Right hindlimb (tissue), 1 donor: ENCODE measurements around the gene ITLN1.

Experiments used
- DNase-seq: peaks from one replicate; pipeline ENCODE4 v3.0.0-alpha.2; 2018

Gene ITLN1

DNA sequence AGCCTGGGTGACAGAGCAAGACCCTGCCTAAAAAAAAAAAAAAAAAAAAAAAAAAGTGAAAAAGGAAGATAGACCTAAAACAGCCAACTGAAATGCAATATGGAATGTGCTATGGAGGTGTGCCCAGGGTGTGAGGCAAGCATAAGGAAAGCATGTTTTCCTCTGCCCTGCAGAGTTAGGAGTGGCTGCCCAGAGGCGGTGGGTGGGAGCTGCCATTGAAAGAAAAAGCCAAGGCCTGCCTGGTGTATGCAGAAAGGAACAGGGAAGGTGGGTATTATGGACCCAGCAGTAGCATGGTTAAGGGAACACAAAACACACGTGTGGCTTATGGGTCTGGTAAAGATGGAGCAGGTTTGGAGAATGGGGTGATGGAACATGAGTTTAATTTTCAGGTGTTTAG, 31.2 kb downstream of the ITLN1 start:
- DNase-seq, result no peak

DNA sequence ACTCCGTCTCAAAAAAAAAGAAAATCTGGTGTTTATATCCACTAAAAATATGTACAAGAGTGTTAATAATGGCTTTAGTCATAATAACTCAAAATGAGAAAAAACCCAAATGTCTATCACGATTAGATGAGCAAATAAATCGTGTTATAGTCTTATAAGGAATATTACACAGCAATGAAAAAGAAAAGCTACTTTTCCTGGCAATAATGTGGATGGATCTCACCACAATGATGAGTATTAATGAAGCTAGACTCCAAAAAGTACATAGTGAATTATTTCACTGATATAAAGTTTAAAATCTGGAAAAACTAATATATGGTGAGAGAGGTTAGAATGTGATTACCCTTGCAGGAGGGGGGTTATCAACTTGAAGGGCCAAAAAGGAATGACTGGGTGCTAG, 32.0 kb downstream of the ITLN1 start:
- DNase-seq, result no peak

DNA sequence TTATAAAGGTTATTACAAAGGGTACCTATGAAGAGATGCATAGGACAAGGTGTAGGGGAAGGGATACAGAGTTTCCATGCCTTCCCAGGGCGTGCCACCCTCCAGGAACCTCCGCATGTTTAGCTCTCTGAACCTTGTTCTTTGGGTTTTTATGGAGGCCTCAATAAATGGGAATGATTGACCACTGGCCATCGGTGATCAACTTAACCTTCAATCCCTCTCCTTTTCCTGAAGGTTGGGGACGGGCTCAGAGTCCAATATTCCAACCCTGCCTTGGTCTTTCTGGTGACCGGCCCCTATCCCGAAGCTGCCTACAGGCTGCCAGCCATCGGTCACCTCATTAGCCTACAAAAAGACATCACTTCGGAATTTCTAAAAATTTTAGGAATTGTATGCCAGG, 34.0 kb downstream of the ITLN1 start:
- DNase-seq, result no peak

DNA sequence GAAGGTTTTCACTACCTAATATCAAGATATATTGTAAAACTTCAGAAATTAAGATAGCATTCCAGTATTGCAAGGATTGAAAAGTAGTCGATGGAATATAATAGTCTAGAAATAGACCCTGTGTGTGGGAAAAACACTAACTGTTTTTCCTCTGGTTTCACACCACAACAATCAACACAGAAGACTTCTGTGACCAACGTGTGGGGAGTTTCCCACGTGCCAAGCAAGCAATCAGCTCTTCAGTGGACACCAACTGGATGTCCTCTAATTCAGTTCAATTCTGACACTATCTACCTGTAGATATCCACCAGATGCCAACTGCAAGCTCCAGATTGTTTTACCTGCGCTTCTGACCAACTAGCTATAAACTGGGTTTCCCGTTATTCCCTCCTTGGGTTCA, 34.4 kb downstream of the ITLN1 start:
- DNase-seq, result no peak

DNA sequence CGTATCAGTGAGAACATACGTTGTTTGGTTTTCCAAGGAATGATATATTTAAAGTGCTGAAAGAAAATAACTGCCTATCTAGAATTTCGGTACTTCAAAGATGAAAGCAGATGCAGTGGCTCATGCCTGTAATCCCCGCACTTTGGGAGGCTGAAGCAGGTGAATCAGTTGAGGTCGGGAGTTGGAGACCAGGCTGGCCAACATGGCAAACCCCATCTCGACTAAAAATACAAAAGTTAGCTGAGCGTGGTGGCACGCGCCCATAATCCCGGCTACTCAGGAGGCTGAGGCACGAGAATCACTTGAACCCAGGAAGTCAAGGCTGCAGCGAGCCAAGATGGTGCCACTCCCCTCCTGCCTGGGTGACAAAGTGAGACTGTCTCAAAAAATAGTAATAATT, 38.7 kb downstream of the ITLN1 start:
- no peak for DNase-seq

DNA sequence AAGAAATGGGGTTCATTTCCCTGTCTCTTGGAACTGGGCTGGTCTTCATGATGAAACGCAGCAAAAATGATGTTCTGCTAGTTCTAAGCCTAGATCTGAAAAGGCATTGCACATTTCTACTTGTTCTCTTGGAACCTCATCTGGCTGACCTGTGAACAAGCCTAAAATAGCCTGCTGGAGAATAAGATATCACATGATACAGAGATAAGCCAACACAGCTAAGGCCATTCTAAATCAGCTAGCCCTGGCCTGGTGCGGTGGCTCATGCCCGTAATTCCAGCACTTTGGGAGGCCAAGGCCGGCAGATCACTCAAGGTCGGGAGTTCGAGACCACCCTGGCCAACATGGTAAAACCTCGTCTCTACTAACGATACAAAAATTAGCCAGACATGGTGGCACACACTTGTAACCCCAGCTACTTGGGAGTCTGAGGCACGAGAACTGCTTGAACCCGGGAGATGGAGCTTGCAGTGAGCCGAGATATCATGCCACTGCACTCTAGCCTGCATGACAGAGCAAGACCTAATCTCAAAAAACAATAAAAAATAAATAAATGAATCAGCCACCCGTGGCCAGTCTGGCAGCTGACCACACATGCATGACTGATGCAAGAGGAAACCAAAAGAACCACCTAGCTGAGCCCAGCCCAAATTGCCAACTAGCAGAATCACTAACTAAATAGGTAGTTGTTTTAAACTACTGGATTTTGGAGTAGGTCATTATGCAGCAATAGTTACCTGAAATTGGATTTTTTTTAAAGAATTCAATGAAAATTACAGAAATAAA, 40.3 kb downstream of the ITLN1 start:
- no peak for DNase-seq

DNA sequence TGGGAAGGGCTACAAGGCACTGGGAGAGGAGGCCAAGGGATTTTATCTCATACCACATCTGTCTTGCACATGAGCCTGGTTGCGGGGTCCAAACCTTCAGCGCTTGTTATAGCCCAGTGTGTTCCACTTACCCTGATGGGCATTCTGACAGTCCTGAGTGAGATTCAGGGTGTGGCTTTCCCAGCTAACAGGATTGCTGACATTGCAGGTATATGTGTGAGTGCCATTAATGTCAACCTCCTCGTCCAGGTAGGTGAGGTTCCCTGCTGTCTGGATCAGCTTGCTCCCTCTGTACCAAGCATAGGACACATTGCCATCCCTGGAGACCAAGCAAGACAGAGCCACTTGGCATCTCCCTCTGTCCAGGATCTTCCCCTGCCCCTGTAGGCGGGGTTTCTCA, 43.9 kb downstream of the ITLN1 start:
- no peak for DNase-seq

DNA sequence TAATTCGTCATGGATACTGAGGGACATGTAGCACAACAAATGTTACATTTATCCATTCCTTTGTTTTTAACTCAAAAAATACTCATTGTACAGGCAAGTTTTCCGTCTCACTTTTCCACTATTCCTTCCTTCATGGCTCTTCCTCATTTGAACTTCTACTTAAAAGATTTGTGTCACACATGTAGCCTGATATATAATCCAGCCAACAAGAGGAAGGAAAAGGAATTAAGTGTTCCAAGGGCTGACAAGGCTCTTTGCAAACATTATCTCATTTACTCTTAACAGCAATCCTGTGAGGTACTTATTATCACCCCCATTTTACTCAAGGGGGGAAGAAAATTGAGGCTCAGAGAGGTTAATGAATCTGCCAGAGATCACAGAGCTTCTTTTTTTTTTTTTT, 45.2 kb downstream of the ITLN1 start:
- no peak for DNase-seq

DNA sequence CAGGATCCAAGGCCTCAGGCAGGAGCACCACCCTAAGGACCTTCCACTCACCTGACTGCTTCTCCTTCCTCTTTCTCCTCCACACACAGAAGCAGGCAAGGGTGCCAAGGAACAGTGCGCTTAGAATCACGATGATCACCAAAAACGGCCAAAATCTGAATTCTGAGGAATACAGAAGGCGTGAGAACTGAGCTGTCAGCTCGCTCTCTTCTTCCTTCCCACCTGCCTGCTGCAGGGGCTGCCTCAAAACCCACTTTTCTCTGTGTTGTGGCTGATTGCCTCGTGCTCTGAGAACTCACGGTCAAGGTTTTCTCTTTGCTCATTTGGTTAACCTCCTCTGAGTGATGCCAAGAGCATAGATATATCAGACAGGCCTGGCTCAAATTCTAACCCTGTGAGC, 46.1 kb downstream of the ITLN1 start:
- DNase-seq, result no peak

DNA sequence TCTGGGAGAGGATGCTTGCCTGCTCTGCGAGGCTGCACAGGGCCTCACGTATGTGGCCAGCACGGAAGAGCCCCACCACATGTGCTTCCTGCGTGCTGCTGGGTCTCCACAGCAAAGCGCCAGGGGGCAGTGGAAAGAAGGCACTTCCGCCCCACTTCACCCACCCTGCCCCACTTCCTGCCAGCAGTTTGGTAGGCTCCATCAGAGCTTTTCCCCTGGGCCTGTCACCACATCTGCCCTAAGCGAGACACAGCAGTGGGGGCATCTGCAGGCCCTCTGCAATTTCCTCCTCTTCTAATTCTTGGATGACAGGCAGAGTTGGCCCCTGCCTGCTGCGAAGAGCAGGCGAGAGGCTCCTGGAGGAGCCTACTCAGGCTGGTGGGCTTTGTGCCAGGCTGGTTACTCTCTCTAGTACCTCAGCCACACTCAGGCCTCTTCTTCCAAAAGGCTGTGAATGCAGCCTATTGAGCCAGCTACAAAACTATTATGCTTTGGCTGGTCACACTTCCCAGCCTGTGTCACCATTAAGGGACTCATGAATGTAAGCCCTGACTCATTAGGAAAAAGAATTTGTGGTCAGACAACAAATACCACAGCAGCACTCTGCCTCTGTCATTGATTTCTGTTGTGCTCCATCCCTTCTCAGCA, 47.3 kb downstream of the ITLN1 start:
- DNase-seq, result peak; percentile 39

DNA sequence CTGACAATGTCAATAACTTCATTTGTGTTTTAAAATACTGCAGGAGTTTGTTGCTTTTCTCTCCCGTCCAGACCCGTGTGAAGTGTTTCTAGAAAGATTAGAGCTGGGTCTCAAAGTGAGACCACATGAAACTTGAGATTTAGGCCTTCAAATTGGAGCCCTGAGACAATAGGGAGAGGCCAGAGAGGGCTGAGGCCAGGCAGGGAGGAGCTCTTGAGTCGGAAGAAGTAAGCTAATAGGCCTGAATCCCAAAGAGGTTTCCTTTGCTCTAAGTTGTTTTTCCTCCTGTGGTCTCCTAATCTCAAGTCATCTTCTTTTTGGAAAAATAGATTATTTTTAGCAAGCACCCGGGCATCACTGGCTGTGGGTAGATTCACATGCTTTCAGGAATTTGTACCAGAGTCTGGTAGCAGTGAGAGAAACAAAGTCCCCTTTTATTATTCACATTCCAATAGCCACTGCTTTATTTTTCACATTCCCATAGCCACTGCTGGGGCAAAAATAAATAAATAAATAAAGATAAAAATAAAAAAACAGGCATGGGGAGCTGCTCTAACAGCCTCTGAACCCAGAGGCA, 47.9 kb downstream of the ITLN1 start:
- no peak for DNase-seq

DNA sequence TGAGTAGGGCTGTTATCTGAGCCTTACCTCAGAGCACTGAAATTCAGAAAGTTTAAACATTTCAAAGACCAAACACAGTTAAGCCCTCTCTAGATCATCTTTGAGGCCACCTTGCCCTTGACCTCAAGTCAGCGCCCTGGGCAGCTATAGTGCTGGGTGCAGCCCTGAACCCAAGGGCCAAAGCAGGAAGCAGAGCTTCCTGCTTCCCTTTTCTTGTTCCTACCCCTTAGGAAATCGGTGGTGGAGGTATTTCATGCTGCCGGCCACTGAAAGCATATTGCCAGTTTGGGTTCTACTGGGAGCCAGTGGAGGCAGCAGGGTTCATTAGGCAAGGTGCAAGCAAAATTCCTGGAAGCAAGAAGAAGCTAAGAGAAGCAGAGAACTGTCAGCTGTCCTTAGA, 48.4 kb downstream of the ITLN1 start:
- DNase-seq, result no peak

DNA sequence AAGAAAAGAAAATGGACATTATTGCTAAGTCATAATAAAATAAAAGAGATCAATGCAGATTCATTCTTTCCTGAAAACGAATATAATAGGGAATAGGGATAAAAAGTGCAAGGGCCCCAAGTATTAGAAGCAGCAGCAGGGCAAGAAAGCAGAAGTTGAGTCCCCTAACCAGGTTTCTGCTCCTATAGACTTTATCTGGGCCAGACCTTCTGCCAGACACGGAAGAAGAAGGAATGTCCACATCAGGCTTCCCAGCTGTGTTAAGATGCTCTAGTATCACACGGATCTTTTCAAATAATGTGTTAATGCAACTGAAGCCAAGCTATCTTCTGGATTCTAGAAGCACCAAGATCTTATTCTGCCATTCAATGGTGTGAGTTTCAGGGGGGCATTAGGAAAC, 49.2 kb downstream of the ITLN1 start:
- DNase-seq, result no peak

DNA sequence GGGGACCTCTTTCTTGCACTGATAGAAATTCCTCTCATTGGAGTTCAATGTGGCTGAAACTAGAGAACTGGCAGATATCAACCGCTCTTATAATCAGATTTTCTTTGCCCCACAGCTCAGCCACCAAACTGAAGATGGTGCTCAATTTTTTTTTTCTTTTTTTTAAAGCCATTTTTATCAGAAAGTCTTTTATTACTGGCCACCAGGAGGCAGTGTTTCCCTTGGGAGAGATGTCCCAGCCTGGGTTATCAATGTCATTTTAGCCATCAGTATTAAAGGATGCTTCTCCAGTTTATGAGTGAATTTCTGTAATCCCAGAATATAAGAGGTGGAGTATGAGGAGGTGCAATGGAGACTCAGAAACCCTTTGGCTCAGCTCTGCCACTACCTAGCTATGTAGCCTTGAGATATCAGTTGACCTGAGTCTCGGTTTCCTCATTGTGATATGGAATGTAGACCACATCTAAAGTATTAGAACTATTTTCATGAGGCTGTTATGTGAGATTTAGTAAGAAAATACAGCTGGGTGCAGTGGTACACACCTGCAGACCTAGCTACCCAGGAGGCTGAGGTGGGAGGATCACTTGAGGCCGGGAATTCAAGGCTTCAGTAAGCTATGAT, 49.9 kb downstream of the ITLN1 start:
- DNase-seq, result no peak

DNA sequence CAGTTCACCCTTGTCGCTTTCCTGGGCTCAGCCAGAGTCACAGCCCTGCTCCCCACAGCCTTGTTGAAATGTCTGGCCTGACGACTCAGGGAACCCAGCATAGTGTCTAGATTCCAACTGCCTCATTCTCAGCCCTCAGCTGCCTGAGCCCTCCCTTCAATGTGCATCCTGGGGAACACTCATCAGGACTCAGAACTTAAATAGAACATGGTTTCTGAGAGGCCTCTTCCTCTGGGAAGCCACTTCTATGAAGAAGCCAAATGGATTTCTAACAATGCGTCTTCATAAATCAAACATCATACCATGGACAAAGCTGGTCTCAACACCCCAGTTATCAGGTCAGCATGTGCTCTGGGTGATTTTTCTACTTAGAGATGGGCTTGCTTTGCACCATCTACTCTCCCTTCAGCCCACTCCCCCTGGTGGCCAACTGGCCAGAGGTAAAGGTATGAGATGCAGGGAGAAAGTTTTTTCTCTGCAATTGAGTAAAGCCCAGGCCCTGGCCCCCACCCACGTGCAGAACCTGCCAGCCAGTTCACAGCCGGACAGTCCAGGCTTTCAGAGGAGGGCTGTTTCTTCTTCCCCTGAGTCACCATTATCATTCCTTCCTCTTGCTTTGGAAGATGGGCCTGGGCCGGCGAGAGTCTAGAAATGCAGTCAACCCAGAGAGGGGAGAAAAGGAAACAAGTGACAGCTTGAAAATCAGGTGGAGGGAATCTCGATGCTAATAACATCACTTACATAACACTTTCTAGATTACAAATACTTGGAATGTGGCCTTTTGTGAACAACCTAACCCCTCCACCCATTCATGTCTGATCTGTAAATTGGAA, 54.4 kb downstream of the ITLN1 start:
- DNase-seq, result peak; percentile 27

DNA sequence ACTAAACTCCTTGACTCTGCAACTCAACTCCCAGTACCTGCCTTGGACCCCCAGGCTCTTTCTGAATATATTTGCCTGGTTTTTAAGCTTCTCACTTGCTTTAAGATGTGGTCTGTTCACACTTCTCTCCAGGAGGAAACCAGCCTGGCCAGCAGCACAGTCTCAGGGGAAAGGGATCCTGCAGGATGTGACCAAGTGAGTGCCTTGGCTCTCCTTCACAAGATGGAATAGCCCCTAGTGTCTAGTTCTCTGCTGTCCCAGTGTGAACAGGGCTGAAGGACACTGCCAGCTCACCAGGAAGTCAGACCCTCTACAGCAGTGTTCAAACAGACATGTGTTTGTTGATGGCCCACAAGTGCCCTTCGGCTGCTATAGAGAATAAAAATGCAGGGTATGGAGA, 55.2 kb downstream of the ITLN1 start:
- no peak for DNase-seq

DNA sequence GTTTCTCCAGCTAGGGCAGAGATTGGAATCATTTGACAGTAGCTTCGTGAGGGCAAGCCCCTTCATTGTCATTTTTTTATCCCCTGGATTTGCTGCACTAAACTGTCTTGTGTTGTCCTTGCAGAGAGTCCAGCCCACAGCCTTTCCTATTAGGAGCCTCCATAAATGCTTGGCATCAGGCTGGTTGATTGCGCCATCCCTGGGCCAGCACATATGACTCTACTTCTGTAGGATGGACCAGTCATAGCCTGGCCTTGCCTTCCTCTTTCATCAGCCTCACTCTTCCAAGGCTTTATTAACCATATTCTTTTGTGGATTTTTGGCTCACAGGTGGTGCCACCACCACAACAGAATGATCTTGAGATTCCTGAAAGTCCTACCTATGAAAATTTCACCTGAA, 57.6 kb downstream of the ITLN1 start:
- DNase-seq, result no peak

DNA sequence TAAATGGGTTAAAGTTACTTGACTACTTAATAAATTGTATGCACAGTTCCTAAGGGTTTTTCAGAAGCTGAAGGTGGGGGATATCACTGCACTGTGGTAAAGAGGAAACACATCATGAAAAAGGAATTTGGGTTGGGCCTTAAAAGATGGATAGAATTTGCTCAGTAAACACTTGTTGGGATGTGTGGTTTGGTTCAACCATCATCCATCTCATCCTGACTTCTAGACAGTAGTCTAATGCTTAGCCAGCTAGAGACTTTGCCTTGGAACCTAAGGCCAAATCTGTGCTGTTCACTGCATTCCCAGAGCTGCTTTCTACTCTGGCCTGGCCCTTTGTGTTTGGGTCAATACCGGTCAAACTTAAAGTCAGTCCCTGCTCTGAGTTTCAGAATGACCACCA, 58.4 kb downstream of the ITLN1 start:
- DNase-seq, result no peak
